NCI-H2171 (cell line): ENCODE data around the gene NAA40.
"Not testable (repeated sequence)": the region's sequence is repeated elsewhere in the genome, so short reads cannot be mapped to it uniquely, and the experiment has no call there.

Experiments used
- DNase-seq: peaks from one replicate; lab custom pipeline; 2025; lab: John Stamatoyannopoulos, UW

NAA40 gene

GRCh38 chr11:63939397-63939891 is 642 bp downstream of the NAA40 start:
- DNase-seq = no peak

- DNase-seq = no peak
Measured at GRCh38 chr11:63940786-63941185, 2.0 kb downstream of the NAA40 start.

- no peak for DNase-seq
Measured at GRCh38 chr11:63941901-63942300, 3.1 kb downstream of the NAA40 start.

GRCh38 chr11:63942803-63943202 is 4.0 kb downstream of the NAA40 start:
- no peak for DNase-seq

- DNase-seq = no peak
Measured at GRCh38 chr11:63944987-63945386, 6.2 kb downstream of the NAA40 start.

GRCh38 chr11:63945477-63946163 is 6.8 kb downstream of the NAA40 start:
- DNase-seq = peak; percentile 78

- no peak for DNase-seq
Measured at GRCh38 chr11:63951779-63952536, 13.2 kb downstream of the NAA40 start.

GRCh38 chr11:63952570-63952969 is 13.8 kb downstream of the NAA40 start:
- no peak for DNase-seq

- peak; percentile 27 for DNase-seq
Measured at GRCh38 chr11:63958008-63958407, 19.2 kb downstream of the NAA40 start.

GRCh38 chr11:63961608-63962412 is 23.0 kb downstream of the NAA40 start:
- DNase-seq = peak; percentile 44

- not testable (repeated sequence) for DNase-seq
Measured at GRCh38 chr11:63963895-63964294, 25.1 kb downstream of the NAA40 start.

- DNase-seq = no peak
Measured at GRCh38 chr11:63966444-63966843, 27.6 kb downstream of the NAA40 start.

- DNase-seq = no peak
Measured at GRCh38 chr11:63969461-63969860, 30.7 kb downstream of the NAA40 start.

GRCh38 chr11:63970902-63971301 is 32.1 kb downstream of the NAA40 start:
- no peak for DNase-seq

GRCh38 chr11:63973912-63974258 is 35.1 kb downstream of the NAA40 start:
- DNase-seq = not testable (repeated sequence)

- peak; percentile 100 for DNase-seq
Measured at GRCh38 chr11:63974259-63975143, 35.7 kb downstream of the NAA40 start, which contains the start of gene COX8A. Gene COX8A (plus strand): TSS chr11:63974620. CDS start chr11:63974681, 61 bp downstream.

GRCh38 chr11:63978551-63979239 is 39.9 kb downstream of the NAA40 start:
- DNase-seq = no peak

GRCh38 chr11:63979426-63979825 is 40.6 kb downstream of the NAA40 start:
- no peak for DNase-seq

GRCh38 chr11:63985812-63986155 is 47.0 kb downstream of the NAA40 start:
- no peak for DNase-seq

- DNase-seq = peak; percentile 84
Measured at GRCh38 chr11:63986156-63986931, 47.5 kb downstream of the NAA40 start, which contains the start of gene OTUB1. Gene OTUB1 (plus strand): TSS chr11:63986438. CDS start chr11:63986457, 19 bp downstream.
